PC-3 (cell line): ENCODE measurements around the gene MYO3B. TPM values are rescaled to one million over a fixed set of nuclear protein-coding genes. Genes with fewer than 3 reads are reported as not detected.

Experiments used
- ATAC-seq: fragments of 200-7000 bp; cut with Tn5 transposase; 2 replicates; pipeline ENCODE4 v1.9.1; 2020; ENCODE audit warnings: mild to moderate bottlenecking, moderate library complexity
- BruUV-seq: library from RNA; stranded (reverse); fragments of 400-500 nt; replicated peaks from 2 replicates; lab custom pipeline; 2021; lab: Mats Ljungman, UMichigan
- CTCF ChIA-PET: fragments of 300-600 bp; sonication (Branson Sonifier 250); formaldehyde crosslinking; loops from one replicate; lab custom pipeline; 2022; ENCODE audit warnings: antibody characterized with exemption; lab: Charles Lee
- POLR2A ChIA-PET: fragments of 300-600 bp; sonication (Branson Sonifier 250); formaldehyde crosslinking; loops from one replicate; lab custom pipeline; 2022; ENCODE audit warnings: antibody characterized with exemption; ENCODE audit not compliant: unreplicated experiment; lab: Charles Lee
- DNase-seq: peaks from one replicate; pipeline ENCODE4 v3.0.0-alpha.2; 2015
- H2AFZ ChIP-seq: fragments of 300-600 bp; sonication (generic); 2 replicates; pipeline ENCODE4 v1.6.0; 2016; ENCODE audit warnings: antibody characterized with exemption, low read length
- H3F3A ChIP-seq: fragments of 300-600 bp; sonication (generic); one replicate; pipeline ENCODE4 v1.6.0; 2017; ENCODE audit warnings: antibody characterized with exemption, low read length, control low read depth, mild to moderate bottlenecking; ENCODE audit not compliant: unreplicated experiment
- H3K27ac ChIP-seq: fragments of 300-600 bp; sonication (generic); 2 replicates; pipeline ENCODE4 v1.5.1; 2016; ENCODE audit warnings: mild to moderate bottlenecking, low read length
- H3K27me3 ChIP-seq: fragments of 300-600 bp; sonication (generic); 2 replicates; pipeline ENCODE4 v1.6.1; 2016; ENCODE audit warnings: low read length, mixed read lengths
- H3K36me3 ChIP-seq: fragments of 300-600 bp; sonication (generic); 2 replicates; pipeline ENCODE4 v1.6.1; 2016; ENCODE audit warnings: low read depth, mixed run types, low read length, mixed read lengths
- H3K4me1 ChIP-seq: fragments of 300-600 bp; sonication (generic); 2 replicates; pipeline ENCODE4 v1.5.1; 2016; ENCODE audit warnings: low read length; ENCODE audit not compliant: insufficient read depth
- H3K4me2 ChIP-seq: fragments of 300-600 bp; sonication (generic); 2 replicates; pipeline ENCODE4 v1.6.0; 2016; ENCODE audit warnings: low read length
- H3K4me3 ChIP-seq: fragments of 300-600 bp; sonication (generic); 2 replicates; pipeline ENCODE4 v1.5.1; 2016; ENCODE audit warnings: mild to moderate bottlenecking, low read length, mixed read lengths
- H3K79me2 ChIP-seq: fragments of 300-600 bp; sonication (generic); 2 replicates; pipeline ENCODE4 v1.6.1; 2017; ENCODE audit warnings: low read length, mixed read lengths
- H3K9ac ChIP-seq: fragments of 300-600 bp; sonication (generic); 2 replicates; pipeline ENCODE4 v1.6.0; 2016; ENCODE audit warnings: mild to moderate bottlenecking, low read length
- H3K9me2 ChIP-seq: fragments of 300-600 bp; sonication (generic); replicated peaks from 2 replicates; pipeline ENCODE4 v1.6.1; 2016; ENCODE audit warnings: mixed run types, low read length, mixed read lengths
- H3K9me3 ChIP-seq: fragments of 300-600 bp; sonication (generic); 2 replicates; pipeline ENCODE4 v1.6.1; 2016; ENCODE audit warnings: low read length, mixed read lengths
- H4K20me1 ChIP-seq: fragments of 300-600 bp; sonication (generic); 2 replicates; pipeline ENCODE4 v1.6.1; 2016; ENCODE audit warnings: low read length, mixed read lengths
- EZH2 ChIP-seq: fragments of 300-600 bp; sonication (generic); IDR thresholded peaks from one replicate; pipeline ENCODE4 v1.6.1; 2017; ENCODE audit warnings: antibody characterized with exemption, mild to moderate bottlenecking, low read length; ENCODE audit not compliant: unreplicated experiment
- EZH2phosphoT487 ChIP-seq: fragments of 300-600 bp; sonication (generic); IDR thresholded peaks from 2 replicates; pipeline ENCODE4 v1.6.1; 2018; ENCODE audit warnings: mild to moderate bottlenecking, antibody characterized with exemption, low read length, borderline replicate concordance
- intact Hi-C: fragments of 100-400 bp; cut with micrococcal nuclease; formaldehyde crosslinking; loops from 2 replicates; pipeline ENCODE4 v1.9.0; 2023
- total RNA-seq: library from RNA; depleted of rRNA; stranded (reverse); fragments of >200 nt; gene quantifications from 2 replicates; pipeline ENCODE4 v1.2.3, GENCODE V29; 2014
- TF ChIP-seq, protein P1 (sequence below): fragments of 300-600 bp; sonication (generic); conservative IDR thresholded peaks from 2 replicates; pipeline ENCODE4 v1.5.1; 2017; ENCODE audit warnings: antibody characterized with exemption, low read depth, mild to moderate bottlenecking, low read length

MYO3B gene
- total RNA-seq, 1 experiment from 2014 or later = 1.1 TPM

DNA sequence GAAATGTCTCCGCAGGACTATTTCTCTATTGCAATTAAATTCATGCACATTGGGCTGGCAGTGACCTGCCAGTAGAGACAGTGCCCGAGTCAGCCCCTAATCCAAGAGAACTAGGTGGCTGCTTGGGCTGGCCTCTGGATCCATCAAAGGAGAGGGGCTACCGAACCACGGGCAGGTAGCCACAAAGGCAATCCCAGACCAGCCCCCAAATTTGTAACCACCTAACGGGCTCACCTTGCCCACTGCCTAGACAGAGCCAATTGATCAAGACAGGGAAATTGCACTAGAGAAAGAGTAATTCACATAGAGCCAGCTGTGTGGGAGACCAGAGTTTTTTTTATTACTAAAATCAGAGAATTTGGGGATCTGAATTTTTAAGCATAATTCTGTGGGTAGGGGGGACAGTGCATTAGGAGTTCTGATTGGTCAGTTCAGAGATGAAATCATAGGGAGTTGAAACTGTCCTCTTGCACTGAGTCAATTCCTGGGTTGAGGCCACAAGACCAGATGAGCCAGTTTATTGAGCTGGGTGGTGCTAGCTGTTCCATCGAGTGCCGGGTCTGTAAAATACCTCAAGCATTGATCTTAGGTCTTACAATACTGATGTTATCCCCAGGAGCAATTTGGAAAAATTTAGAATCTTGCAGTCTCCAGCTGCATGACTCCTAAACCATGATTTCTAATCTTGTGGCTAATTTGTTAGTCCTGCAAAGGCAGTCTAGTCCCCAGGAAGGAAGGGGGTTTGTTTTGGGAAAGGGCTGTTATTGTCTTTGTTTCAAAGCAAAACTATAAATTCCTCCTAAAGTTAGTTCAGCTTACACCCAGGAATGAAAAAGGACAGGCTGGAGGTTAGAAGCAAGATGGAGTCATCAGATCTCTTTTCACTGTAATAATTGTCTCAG is 276.8 kb downstream of the MYO3B start:
- Histone ChIP-seq H3K27me3 (no peaks in the 10 kb centered on the region), H3K9ac (no peak overlapping the region), H3K4me1 (peaks cover 25% of the 10 kb centered on the region), H3K27ac (no peak overlapping the region), H4K20me1 (no peaks in the 10 kb centered on the region), H3K4me3 (no peak overlapping the region), H2AFZ (no peak overlapping the region), H3F3A (no peaks in the 10 kb centered on the region), H3K79me2 (no peaks in the 10 kb centered on the region), H3K4me2 (no peak overlapping the region), H3K36me3 (no peaks in the 10 kb centered on the region), H3K9me2 (no peaks in the 10 kb centered on the region), H3K9me3 (no peaks in the 10 kb centered on the region)
- DNase-seq (peak; percentile 55), ATAC-seq (peak; percentile 27; the same call in 1 of the 2 replicates)
- TF ChIP-seq, protein P1, sequence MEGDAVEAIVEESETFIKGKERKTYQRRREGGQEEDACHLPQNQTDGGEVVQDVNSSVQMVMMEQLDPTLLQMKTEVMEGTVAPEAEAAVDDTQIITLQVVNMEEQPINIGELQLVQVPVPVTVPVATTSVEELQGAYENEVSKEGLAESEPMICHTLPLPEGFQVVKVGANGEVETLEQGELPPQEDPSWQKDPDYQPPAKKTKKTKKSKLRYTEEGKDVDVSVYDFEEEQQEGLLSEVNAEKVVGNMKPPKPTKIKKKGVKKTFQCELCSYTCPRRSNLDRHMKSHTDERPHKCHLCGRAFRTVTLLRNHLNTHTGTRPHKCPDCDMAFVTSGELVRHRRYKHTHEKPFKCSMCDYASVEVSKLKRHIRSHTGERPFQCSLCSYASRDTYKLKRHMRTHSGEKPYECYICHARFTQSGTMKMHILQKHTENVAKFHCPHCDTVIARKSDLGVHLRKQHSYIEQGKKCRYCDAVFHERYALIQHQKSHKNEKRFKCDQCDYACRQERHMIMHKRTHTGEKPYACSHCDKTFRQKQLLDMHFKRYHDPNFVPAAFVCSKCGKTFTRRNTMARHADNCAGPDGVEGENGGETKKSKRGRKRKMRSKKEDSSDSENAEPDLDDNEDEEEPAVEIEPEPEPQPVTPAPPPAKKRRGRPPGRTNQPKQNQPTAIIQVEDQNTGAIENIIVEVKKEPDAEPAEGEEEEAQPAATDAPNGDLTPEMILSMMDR = no peak
- TF ChIP-seq EZH2phosphoT487 (no peak), EZH2 (no peak)
- BruUV-seq = no TSS peak
- ChIA-PET POLR2A (no interaction called here), CTCF (no interaction called here)
- intact Hi-C loops = no loop called here

DNA sequence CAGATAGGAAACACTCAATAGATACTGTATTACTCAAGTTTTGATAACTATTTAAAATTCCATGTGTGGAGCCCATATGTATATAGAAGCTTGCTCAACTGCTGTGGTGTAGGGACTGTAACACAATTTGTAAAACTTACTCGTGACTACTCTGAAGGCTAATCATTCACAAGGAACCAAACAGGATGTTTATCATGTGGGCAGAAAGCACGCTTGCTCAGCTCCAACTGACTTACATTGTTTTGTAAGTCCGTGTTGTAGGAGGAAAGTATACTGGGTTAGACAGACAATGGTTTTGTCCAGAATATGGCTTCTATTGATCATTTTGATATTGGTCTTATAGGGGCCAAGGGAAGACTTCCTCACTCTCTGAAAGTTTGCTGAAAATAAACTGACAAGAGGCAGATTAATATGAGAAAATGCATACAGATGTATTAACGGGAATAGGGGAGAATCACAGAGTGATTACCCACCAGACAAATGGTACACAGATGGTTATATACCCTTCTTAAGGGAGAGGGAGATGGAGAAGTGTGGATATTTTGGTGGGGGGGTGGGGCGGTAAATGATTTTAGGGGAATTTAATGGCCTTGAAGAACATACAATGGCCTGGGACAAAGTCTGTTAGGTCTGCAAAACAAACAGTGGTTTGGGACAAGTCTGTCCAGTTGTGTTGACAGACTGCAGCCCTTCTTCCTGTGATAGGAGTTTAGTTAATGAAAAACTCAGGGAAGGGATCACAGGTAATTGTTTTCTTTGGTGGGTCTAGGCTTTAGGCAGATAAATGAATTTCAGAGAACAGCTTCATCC is 277.9 kb downstream of the MYO3B start:
- Histone ChIP-seq H3K4me2 (no peak overlapping the region), H3K4me3 (no peak overlapping the region), H3F3A (no peaks in the 10 kb centered on the region), H3K27ac (no peak overlapping the region), H3K9ac (no peak overlapping the region), H2AFZ (no peak overlapping the region), H3K27me3 (no peaks in the 10 kb centered on the region), H3K79me2 (no peaks in the 10 kb centered on the region), H3K36me3 (no peaks in the 10 kb centered on the region), H3K9me3 (no peaks in the 10 kb centered on the region), H4K20me1 (no peaks in the 10 kb centered on the region), H3K4me1 (peaks cover 25% of the 10 kb centered on the region), H3K9me2 (no peaks in the 10 kb centered on the region)
- ATAC-seq (no peak), DNase-seq (peak; percentile 12)
- ChIA-PET POLR2A (no interaction called here), CTCF (no interaction called here)
- TF ChIP-seq, protein P1 = no peak
- TF ChIP-seq EZH2phosphoT487 (no peak), EZH2 (no peak)
- intact Hi-C loops = no loop called here
- no TSS peak for BruUV-seq
